Raji (cell line): ENCODE results near the gene AXIN1.

Experiments used
- POLR2A ChIP-seq: IDR thresholded peaks from 2 replicates; pipeline ENCODE4 v1.6.1; 2011; ENCODE audit warnings: low read depth, low read length, control low read depth; ENCODE audit not compliant: insufficient read depth

The AXIN1 gene

GRCh38 chr16:353404-354290, 1.1 kb upstream of the AXIN1 start:
- TF ChIP-seq POLR2A: no peak

DNA sequence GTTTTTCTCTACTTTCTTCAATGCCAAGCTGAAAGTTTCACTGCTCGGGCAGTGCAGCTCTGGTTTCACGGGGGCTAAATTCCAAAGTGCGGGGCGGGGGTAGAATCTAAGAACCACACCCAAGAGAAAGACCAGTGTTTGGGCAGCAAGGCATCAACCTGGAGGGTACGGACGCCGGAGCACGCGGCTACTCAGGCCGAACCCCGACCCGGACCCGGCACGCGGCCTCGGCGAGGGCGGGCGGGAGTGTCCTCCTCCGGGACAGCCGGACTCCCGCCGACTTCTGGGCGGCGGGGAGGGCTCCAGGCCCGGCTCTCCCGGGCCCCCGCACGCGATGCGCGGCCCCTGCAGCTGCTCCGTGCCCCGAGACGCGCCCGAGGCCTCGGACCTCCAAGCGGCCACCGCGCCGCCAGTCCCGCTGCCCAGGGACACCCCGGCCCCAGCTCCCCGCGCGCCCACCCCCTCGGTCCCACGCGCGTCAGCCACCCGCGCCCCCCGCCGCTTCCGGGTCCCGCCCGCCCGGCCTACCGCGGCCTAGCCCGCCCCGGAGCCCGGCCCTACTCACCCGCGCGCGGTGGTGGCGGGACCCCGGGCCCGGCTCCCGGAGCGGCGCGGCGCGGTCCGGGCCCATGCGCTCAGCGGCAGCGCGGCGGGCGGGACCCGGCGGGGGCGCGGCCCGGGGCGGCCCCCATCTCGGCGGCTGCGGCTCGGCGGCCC, 561 bp downstream of the AXIN1 start:
- no peak for TF ChIP-seq POLR2A

DNA sequence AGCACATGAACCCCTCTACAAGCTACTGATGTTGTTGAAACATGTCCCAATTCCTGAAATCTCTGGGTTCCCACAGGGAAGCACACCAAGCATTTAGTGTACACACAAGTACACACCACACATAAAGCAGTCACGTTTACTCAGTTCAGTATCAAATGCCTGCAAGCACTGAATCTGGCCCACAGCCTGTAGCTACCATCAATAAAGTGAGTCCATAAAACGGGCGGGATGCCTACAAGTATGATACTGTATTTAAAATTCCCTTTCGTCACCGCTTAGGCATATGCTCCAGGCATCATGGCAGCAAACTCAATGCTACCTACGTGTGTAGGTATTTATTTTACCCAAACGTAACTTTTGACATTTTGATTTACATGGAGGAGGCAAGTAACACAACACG, 2.3 kb downstream of the AXIN1 start:
- TF ChIP-seq POLR2A: no peak

- TF ChIP-seq POLR2A: no peak
Observed at GRCh38 chr16:349211-349610, 3.3 kb downstream of the AXIN1 start.

DNA sequence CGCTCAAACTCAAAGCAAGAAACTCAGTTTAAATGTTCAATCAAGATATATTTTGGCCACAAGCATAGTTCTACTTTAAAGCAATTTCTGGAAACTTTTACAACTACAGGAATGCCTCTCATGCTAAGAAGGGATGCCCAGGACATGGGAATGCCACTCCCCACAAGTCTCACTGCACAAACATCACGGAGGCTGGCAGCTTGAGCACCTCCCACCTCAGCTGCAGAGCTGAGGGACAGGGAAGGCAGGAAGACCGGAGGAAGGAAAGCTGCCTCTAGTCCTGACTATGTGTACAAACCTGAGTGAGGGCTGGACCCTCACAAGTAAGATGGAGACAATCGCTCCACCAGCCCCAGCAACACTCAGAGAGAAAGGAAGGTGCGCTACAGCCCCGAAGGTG, 5.3 kb downstream of the AXIN1 start:
- TF ChIP-seq POLR2A: no peak

GRCh38 chr16:346587-346986, 5.9 kb downstream of the AXIN1 start:
- TF ChIP-seq POLR2A: no peak

DNA sequence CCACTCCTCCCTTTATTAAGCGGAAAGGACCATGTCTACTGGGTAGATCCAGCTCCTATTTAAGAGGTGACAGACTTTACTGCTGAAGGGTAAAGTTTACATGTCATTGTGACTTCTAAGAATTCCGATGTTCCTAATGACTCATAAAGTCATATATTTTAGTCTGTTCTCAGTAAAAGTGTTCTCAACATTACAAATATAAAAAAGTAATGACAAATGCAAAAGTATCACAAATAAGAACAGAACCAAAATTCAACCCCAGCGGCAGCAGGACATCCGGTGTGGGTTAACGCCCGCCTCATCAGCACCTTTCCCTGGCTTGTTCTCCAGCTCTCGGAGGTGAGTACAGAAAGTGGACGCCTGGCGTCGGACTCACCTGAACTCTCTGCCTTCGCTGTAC, 6.8 kb downstream of the AXIN1 start:
- no peak for TF ChIP-seq POLR2A

DNA sequence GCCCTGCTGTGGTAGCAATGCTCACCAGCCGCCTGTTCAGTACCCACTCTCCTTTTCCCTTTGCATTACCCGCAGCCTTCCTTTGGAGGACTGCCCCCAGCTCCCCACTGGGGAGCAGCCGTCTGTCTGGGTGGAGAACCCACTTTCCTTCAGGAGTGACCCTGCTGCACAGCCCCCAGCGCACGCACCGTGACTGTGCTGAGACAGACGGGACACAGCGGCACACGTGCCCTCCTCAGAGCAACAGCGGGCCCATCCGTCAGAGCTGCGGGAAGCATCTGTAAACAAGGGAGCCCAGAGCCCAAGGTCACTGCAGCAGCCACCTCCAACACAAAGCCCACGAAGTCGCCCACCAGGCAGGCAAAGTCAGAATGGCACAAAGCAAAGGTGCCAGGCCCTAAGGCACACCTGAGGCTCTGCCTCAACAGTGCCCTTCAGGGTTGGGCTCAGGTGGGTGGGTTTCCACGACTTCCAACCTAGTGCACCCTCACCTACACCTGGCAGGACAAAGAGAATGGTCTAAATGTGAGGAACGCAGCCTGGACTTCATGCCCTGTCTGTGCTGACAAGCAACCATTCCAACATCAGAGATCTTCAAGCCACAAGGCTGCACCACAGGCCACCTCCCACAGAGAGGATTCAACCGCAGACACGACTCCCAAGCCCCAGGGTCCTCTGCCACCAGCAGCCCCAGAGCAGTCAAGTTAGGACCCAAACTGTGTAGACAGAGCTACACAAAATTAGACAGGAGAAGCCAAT, 9.9 kb downstream of the AXIN1 start:
- TF ChIP-seq POLR2A: no peak

DNA sequence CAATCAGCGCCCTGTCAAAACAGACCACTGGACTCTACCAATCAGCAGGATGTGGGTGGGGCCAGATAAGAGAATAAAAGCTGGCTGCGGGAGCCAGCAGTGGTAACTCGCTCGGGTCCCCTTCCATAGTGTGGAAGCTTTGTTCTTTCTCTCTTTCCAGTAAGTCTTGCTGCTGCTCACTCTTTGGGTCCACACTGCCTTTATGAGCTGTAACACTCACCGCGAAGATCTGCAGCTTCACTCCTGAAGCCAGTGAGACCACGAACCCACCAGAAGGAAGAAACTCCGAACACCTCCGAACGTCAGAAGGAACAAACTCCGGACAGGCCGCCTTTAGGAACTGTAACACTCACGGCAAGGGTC, 10.6 kb downstream of the AXIN1 start:
- 0 out of 2 replicates have a peak, but pooled peaks have one; percentile 15 for TF ChIP-seq POLR2A

- no peak for TF ChIP-seq POLR2A
Observed at GRCh38 chr16:340370-341091, 12.0 kb downstream of the AXIN1 start.

- no peak for TF ChIP-seq POLR2A
Observed at GRCh38 chr16:339680-340079, 12.8 kb downstream of the AXIN1 start.

GRCh38 chr16:337975-338575, 14.4 kb downstream of the AXIN1 start:
- no peak for TF ChIP-seq POLR2A

DNA sequence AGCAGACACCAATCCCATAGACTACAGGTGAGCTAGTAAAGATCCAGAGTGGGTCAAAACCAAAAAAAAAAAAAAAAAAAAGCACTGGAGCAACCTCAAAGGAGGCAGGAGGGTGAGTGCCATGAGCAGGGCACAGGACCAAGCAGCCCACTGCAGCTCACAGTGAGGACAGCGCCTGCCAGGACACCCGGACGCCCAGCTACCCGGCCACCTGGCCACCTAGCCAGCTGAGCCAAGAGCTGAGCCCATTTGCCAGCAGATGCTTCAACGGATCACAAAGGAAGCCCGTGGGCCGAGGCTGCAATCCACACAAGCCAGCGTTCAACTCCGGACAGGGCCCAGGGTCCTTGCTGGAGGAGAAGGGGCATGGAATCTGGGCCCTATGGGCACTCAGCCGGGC, 15.1 kb downstream of the AXIN1 start:
- TF ChIP-seq POLR2A: no peak

- no peak for TF ChIP-seq POLR2A
Observed at GRCh38 chr16:336269-336668, 16.3 kb downstream of the AXIN1 start.
